Measurements from ENCODE around the gene HTR2B.

Gene HTR2B

GRCh38 chr2:231132129-231132528, 7.3 kb upstream of the HTR2B start:
- no peak overlapping the region for H3K27ac ChIP-seq
- TF ChIP-seq, protein P1, sequence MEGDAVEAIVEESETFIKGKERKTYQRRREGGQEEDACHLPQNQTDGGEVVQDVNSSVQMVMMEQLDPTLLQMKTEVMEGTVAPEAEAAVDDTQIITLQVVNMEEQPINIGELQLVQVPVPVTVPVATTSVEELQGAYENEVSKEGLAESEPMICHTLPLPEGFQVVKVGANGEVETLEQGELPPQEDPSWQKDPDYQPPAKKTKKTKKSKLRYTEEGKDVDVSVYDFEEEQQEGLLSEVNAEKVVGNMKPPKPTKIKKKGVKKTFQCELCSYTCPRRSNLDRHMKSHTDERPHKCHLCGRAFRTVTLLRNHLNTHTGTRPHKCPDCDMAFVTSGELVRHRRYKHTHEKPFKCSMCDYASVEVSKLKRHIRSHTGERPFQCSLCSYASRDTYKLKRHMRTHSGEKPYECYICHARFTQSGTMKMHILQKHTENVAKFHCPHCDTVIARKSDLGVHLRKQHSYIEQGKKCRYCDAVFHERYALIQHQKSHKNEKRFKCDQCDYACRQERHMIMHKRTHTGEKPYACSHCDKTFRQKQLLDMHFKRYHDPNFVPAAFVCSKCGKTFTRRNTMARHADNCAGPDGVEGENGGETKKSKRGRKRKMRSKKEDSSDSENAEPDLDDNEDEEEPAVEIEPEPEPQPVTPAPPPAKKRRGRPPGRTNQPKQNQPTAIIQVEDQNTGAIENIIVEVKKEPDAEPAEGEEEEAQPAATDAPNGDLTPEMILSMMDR (conservative IDR thresholded peaks at IDR 0.05) = no peak
- no peak for TF ChIP-seq ZFX (IDR thresholded peaks at IDR 0.05)

GRCh38 chr2:231130336-231131056, 5.7 kb upstream of the HTR2B start:
- no peak overlapping the region for H3K27ac ChIP-seq
- TF ChIP-seq, protein P1 (conservative IDR thresholded peaks at IDR 0.05) = no peak
- no peak for TF ChIP-seq ZFX (IDR thresholded peaks at IDR 0.05)

GRCh38 chr2:231129216-231129615, 4.4 kb upstream of the HTR2B start:
- TF ChIP-seq ZFX (IDR thresholded peaks at IDR 0.05) = no peak
- TF ChIP-seq, protein P1 (conservative IDR thresholded peaks at IDR 0.05) = no peak
- H3K27ac ChIP-seq = no peak overlapping the region

DNA sequence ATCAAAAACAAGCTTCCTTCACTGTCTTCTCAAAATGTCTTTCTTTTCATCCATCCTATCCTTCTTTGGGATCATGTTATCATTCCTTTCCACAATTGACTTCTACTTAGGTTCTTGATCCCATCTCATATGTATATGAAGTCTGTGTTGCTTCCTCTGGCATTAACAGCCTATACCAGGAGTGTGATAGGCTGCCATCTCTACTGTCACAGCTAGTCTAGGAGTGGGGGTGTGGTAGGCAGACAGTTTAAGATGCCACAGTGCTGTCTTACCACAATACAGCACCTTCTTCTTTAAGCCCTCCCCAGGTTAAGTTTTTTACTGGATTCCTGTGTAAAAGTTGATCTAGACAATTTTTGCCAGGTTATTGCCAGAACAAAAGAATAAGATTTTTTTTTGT, 3.7 kb upstream of the HTR2B start:
- H3K27ac ChIP-seq = no peak overlapping the region
- TF ChIP-seq, protein P1 (conservative IDR thresholded peaks at IDR 0.05) = no peak
- no peak for TF ChIP-seq ZFX (IDR thresholded peaks at IDR 0.05)

DNA sequence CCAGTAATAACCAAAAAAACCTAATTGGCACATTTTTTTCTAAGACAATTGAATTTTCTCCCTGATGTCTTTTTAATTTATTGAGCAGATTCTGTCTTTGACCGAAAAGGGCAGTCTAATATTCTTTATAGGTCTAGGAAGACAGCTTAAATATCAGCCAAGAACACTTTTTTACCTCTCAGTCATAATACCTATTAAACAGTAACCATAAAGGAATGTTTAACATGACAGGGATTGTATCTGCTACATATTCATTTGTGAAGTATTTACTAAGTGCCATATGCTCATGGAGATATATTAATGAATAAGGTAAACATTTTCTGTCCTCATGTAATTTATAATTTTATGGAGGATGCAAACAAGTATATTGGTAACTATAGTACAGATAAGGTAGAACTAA, 3.1 kb upstream of the HTR2B start:
- TF ChIP-seq, protein P1 (conservative IDR thresholded peaks at IDR 0.05) = no peak
- no peak for TF ChIP-seq ZFX (IDR thresholded peaks at IDR 0.05)
- no peak overlapping the region for H3K27ac ChIP-seq

DNA sequence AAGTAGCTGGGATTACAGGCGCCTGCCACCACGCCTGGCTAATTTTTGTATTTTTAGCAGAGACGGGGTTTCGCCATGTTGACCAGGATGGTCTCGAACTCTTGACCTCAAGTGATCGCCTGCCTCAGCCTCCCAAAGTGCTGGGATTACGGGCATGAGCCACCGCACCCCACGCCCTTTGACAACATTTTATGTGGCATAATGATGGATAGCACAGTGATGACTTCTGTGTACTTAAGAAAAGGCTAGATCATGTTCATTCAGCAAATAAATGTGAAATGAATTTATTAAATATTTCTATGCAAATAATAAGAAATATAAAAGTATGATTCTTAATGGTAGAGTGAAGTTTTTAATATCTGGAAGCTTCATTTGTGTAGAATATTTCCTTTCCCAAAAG, 2.6 kb upstream of the HTR2B start:
- TF ChIP-seq, protein P1 (conservative IDR thresholded peaks at IDR 0.05) = no peak
- TF ChIP-seq ZFX (IDR thresholded peaks at IDR 0.05) = no peak
- no peak overlapping the region for H3K27ac ChIP-seq

DNA sequence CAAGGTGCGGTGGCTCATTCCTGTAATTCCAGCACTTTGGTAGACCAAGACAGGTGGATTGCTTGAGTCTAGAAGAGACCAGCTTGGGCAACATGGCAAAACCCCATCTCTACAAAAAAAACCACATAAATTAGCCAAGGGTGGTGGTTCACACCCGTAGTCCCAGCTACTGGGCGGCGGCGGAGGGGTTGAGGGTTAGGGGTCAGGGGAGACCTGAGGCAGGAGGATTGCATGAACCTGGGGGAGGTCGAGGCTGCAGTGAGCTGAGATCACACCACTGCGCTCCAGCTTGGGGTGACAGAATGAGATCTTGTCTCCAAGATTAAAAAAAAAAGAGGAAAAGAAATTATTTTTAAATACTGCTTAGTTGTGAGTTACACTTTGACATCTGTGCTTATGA, 1.3 kb upstream of the HTR2B start:
- TF ChIP-seq, protein P1 (conservative IDR thresholded peaks at IDR 0.05) = no peak
- no peak for TF ChIP-seq ZFX (IDR thresholded peaks at IDR 0.05)
- no peak overlapping the region for H3K27ac ChIP-seq
